Thyroid gland (tissue), 4 donors: ENCODE data around the gene DYNC1LI2.

Source experiments
- CTCF ChIP-seq, 6 experiments: fragments of 200-600 bp in 3 of 6; fragments of 450-650 bp in 3 of 6; sonication (generic) in 3 of 6; IDR thresholded peaks; one replicate each; pipeline ENCODE4 v1.5.1; 2016 to 2019; ENCODE audit warnings: antibody characterized with exemption in 6 of 6, mild to moderate bottlenecking in 2 of 6, inconsistent platforms in 1 of 6, moderate library complexity in 1 of 6
- POLR2A ChIP-seq, 2 donors: fragments of 450-650 bp; IDR thresholded peaks; one replicate each; pipeline ENCODE4 v1.6.1; 2017; ENCODE audit warnings: antibody characterized with exemption in 2 of 2, mild to moderate bottlenecking in 2 of 2, moderate library complexity in 1 of 2

GRCh38 chr16:66717776-66718175, 33.6 kb downstream of the DYNC1LI2 start:
- no peak for TF ChIP-seq POLR2A (IDR thresholded peaks at IDR 0.05)
- no peak for TF ChIP-seq CTCF (IDR thresholded peaks at IDR 0.05)
